GM10266 (cell line): ENCODE measurements around the gene SHFL.

ENCODE experiments used
- DNase-seq: peaks from one replicate; pipeline ENCODE4 v3.0.0; 2012; ENCODE audit errors: extremely low spot score
- CTCF ChIP-seq: IDR thresholded peaks from 2 replicates; pipeline ENCODE4 v1.5.1; 2012; ENCODE audit warnings: mild to moderate bottlenecking, low read depth; ENCODE audit not compliant: control insufficient read depth, insufficient read depth; ENCODE audit errors: missing control alignments

SHFL gene

DNA sequence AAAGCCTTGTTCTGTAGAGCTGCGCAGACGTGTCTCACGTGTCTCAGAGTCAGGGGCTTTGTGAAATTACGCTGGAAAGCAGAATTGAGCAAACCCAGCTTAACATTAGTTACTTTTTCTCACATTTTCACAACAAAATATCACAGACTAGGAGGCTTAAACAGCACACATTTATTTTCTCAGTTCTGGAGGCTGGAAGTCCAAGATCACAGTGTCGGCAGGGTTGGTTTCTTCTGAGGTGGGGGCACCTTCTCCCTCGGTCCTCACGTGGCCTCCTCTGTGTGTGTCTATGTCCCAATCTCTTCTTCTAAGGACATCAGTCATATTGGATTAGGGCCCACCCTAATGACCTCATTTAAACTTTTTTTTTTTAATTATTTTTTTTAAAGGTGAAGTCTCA, 38.3 kb downstream of the SHFL start:
- no peak for DNase-seq
- TF ChIP-seq CTCF, result no peak

GRCh38 chr19:10126213-10126639, 40.1 kb downstream of the SHFL start:
- DNase-seq, result no peak
- no peak for TF ChIP-seq CTCF

DNA sequence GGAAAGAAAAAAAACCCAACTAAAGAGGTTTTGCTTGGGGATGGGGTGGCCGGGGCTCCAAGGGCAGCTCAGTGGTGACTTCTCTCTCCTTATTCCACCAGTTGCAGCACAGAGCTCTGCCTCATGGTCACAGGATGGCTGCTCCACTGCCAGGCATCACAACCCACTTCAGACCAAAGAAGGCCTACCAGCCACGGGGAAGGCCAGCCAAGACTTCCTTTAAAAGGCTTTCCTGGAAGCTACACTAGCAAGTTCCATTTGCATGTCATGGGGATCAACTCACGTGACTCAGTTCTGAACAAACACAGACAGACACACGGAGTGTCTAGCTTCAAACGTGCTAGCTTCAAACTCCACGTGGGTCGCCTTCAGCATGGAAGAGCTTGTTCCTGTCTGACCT, 46.8 kb downstream of the SHFL start:
- TF ChIP-seq CTCF, result no peak
- DNase-seq, result no peak

- DNase-seq, result no peak
- no peak for TF ChIP-seq CTCF
These were observed 47.5 kb downstream of the SHFL start for GRCh38 chr19:10133596-10133995.

DNA sequence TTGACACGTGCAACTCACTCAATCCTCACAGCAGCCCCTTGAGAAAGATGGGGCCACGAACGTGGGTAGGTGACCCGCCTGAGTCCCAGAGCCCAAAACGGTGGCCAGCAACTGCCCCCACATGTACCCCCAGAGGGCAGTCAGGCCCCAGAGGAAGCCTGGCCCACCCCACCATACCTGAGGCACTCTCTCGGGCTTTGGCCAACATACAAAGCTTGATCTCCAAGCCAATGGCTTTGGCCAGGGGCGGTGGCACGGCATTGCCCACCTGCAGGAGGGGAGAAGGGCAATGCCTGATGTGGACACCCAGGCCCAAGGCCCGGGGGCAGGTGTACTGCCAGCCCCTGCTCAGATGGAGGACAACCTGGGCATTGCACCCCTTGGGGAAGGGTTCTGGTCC, 47.9 kb downstream of the SHFL start:
- no peak for DNase-seq
- no peak for TF ChIP-seq CTCF

- DNase-seq, result no peak
- TF ChIP-seq CTCF, result no peak
These were observed 49.6 kb downstream of the SHFL start for GRCh38 chr19:10135551-10136334.

DNA sequence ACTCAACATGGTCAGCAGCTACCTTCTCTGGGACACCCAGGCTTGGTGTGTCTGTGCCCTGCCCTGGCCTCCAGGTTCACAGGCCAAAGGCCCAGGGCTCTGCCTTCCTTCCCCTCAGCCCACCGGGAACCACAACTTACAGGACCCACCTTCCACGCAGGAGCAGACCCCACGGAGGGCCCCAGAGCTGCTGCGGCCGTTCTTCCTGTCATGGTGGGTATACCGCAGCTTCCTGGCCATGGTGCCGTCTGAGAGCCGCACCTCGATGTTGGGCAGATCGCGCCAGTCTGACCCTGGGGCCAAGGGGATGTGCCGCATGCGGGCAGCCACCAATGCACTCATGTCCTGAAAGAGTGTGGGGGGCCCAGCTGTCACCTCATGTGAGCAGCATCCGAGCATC, 50.8 kb downstream of the SHFL start:
- DNase-seq, result no peak
- no peak for TF ChIP-seq CTCF
